GM21360 (cell line): ENCODE results near the gene ANGPTL4.
A peak's percentile ranks its signal among the peaks of the same experiment; 100 is the strongest.
"Not testable (repeated sequence)": the region's sequence is repeated elsewhere in the genome, so short reads cannot be mapped to it uniquely, and the experiment has no call there.

Source experiments
- ATAC-seq: cut with Tn5 transposase; IDR thresholded peaks from one replicate; pipeline ENCODE4 v1.9.1; 2021; ENCODE audit warnings: mild to moderate bottlenecking, moderate library complexity; ENCODE audit not compliant: unreplicated experiment

Gene ANGPTL4

DNA sequence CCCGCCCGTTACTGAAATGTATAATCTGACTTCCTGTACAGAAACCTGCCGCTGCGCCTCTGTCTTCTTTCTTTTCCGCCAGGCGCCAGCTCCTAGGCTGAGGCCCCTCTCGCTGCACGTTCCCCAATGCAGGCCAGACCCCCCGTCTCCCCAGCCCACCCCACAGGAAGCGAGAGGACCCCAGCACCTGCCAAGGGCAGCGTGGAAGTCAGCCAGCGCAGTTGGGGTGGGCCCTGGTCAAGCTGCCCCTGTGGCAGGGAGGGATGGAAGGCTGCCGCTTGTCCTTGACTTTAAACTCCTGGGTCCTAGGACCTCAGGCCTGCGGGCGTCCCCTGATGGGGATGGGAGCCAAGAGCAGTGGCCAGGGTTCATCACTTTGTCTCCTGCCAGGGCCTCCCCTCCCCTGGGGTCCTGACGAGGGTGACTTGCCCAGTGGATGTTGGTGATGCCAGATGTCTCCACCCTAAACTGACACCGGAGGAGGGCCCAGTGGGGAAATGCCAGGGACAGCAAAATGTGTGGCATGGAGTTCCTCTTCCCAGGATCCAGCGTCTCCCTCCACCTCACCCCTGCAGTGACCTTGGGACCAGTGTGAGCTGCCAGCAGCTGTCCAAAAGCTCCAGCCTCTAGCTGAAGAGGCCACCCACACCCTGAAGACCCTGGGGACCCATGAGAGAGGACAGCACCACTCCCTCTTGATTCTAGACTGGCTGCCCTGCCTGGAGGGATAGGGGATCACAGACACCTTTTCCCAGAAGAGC lies 40.6 kb downstream of the ANGPTL4 start:
- ATAC-seq: no peak

DNA sequence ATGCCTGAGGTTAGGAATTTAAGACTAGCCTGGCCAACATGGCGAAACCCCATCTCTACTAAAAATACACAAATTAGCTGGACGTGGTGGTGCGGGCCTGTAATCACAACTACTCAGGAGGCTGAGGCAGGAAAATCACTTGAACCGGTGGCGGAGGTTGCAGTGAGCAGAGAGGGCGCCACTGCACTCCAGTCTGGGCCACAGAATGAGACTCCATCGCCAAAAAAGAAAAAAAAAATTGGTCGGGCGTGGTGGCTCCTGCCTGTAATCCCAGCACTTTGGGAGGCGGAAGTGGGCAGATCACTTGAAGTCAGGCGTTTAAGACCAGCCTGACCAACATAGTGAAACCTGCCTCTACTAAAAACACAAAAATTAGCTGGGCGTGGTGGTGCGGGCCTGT lies 46.8 kb downstream of the ANGPTL4 start:
- not testable (repeated sequence) for ATAC-seq

DNA sequence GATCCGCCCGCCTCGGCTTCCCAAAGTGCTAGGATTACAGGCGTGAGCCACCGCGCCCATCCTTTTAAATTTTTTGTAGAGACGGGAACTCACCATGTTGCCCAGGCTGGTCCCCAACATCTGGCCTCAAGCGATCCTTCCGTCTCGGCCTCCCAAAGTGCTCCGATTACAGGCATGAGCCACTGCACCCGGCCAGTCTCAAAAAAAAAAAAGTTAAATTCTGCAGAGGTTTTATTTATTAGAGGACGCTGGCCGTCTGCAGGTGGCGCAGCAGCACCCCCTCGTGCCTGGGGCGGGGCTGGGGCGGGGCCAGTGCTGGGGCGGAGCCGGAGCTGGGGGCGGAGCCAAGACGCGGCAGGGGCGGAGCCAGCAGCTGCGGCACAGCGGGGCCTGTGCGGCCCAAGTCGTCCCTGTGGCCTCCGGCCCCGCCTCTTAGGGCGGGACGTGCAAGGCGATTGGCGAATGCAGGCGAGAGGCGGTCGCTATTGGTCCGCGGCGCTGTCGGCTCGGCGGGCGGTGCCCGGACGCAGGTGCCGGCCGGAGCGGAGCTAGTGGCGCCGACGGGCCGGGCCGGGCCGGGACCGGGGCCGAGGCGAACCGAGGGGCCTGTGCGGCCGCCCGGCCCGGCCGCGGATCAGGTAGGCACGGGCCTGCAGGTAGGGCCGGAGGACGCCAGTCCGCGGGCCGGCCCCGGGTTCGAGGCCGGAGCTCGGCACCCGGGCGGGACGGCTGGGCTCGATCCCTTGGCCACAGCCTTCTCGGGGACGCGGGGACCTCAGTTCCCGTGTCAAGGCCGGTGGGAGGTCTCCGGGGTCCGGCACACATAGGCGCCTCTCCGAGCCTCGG lies 49.1 kb downstream of the ANGPTL4 start, which contains the start of gene MARCHF2:
Gene MARCHF2, plus strand, starts transcription at position 523 of the 846 bp plus-strand sequence. CDS start 8,536 bp downstream, outside the sequence.
- peak; percentile 98 for ATAC-seq

GRCh38 chr19:8413629-8413995 lies 49.7 kb downstream of the ANGPTL4 start:
- no peak for ATAC-seq

DNA sequence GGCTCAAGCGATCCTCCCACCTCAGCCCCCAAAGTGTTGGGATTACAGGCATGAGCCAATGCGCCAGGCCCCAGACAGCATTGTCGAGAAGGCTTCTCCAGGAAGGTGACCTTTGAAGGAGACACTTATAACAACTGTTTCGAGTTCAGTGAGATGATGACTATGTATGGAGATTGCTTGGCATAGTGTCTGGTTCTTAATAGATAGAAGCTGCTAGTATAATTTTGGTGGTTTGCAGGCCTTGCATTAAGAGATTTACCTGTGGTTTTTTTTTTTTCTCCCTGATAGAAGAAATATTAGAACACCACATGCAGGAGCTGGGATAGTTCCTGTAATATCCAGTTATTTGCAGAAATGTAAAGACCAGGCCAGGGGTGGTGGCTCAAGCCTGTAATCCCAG lies 52.8 kb downstream of the ANGPTL4 start:
- ATAC-seq: no peak

GRCh38 chr19:8421484-8422461 lies 57.8 kb downstream of the ANGPTL4 start:
- no peak for ATAC-seq

GRCh38 chr19:8423817-8424223 lies 59.9 kb downstream of the ANGPTL4 start:
- no peak for ATAC-seq
